Ramos (cell line): ENCODE results near the gene APOBEC3F.

Experiments used
- in situ Hi-C: fragments of 300-500 bp; cut with MboI; formaldehyde crosslinking; loops from one replicate; pipeline ENCODE4 v1.14.3; 2022; ENCODE audit warnings: low sequenced_read_pairs; ENCODE audit not compliant: unreplicated experiment

Gene APOBEC3F

DNA sequence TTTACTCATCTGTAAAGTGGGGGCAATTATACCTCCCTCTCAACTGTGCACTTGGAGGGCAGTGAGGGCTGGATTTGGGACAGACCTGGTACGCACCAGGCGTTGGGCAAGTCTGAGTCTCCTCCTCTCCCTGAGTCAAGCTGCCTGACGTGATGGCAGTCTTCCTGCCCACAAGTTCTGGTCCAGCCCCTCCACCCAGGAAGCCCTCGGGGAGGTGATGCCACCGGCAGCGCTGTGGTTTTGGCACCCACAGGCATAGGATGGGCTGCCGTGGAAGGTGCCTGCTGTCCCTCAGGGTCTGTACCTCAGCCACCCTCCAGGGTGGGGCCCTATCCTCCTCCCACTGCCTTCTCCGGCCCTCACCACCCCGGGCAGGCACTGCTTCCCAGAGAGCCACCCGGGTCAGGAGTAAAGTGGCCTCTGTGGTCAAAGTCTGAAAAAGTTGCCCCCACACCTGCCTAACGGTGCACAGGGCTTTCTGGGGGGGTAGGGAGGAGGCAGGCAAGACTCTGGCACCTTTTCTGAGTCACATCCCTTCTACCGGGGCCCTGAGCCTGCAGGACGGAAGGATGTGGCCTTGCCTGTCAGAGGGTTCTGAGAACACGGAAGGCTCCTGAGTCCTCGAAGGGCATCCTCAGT lies 49.9 kb downstream of the APOBEC3F start:
- in situ Hi-C loops: no loop called here

GRCh38 chr22:39091126-39092081 lies 50.7 kb downstream of the APOBEC3F start:
- in situ Hi-C loops: no loop called here

DNA sequence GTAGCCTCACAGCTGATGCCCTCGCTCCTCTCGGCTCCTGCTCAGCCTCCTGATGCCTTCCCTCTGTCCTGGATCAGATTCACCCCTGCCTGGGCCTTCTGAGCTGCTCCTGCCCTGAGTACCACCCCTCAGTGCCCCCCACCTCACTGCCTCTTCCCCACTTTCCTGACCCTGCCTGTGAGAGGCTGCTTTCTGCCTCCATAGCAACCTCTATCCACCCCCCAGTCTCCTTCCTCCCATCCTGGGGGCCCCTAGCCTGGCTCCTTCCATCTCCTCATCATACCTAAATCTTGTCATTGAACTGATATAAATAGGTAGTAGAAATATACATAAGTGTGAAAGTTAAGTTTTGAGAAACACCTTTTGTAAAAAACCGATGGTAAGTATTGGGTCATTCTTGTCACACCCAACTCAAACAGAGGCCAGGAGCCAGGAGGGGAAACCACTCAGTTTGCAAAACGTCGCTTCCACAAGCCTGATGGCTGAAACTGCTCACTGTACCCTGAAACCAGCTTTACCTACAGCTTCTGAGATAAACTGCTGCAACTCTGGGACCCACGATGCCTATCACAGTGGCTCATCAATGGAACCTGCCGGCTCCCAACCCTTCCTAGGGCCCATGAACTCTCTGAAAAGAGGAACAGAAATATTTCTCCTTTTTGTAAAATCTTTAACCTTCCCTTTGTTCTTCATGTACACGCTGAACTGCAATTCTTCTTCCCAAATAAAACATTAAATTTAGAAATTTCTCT lies 51.6 kb downstream of the APOBEC3F start:
- in situ Hi-C loops: no loop called here

DNA sequence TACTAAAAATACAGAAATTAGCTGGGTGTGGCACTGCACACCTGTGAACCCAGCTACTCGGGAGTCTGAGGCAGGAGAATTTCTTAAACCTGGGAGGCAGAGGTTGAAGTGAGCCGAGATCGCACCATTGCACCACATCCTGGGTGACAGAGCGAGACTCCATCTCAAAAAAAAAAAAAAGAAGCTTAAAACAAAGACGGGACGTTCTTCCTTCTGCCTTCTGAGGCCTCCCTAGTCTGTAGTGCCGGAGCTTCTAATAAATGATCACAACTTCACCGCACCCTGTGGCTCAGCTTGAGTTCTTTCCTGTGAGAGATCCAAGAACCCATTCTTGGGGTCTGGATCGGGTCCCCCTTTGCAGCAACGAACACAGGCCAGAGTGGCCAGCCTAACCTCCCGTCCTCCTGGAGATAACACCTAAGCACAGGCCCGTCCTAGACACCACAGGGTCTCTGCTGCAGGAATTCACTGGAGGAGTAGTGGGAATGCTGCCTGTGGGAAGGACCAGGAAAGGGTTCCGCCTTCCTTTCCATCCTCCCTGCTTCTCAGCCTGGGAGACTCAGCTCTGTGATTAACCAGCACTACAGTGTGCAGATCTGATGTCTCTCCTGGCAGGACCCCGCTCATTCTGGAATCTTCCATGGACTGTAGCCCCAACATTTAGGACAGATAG lies 54.2 kb downstream of the APOBEC3F start:
- in situ Hi-C loops: no loop called here

DNA sequence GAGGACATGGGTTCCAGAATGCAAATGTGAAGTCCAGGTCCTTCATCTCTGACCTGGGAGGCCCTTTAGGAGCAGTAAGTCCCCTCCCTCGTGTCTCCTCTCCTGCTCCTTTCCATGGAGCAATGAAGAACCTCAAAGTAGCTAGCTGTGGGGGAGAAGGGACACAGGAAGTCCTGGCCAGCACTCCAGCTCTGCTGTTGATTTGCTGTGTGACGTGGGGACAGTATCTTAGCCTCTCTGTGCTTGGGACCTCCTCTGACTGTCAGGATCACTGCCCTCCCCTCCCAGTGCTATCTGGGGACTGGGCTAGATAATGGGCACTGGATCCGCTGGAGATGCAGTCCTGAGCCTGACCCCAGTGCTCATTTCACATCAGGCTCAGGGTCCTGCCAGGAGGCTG lies 55.3 kb downstream of the APOBEC3F start:
- in situ Hi-C loops: no loop called here

- in situ Hi-C loops: no loop called here
Measured at GRCh38 chr22:39097098-39098020, 56.7 kb downstream of the APOBEC3F start, which contains the start of gene APOBEC3H. Gene APOBEC3H (plus strand): TSS chr22:39097244. CDS start chr22:39100279, 3,035 bp downstream.

GRCh38 chr22:39098026-39098425 lies 57.4 kb downstream of the APOBEC3F start:
- in situ Hi-C loops: no loop called here

DNA sequence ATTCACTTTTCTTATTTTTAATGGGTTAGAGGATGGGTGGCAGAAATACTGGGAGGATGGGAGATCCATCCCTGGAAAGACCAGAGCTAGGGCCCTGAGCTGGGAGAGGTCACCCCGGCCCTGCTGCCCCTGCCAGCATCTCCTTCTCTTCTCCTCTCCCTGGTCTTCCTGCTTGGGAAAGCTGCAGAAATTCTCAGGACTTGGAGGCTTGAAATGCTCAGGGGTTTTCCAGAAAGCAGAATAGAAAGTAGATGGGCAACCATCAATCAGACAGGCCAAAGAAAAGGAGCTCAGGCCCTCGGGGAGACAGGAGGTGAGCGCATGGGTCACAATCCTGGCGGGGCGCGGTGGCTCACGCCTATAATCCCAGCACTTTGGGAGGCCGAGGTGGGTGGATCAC lies 57.9 kb downstream of the APOBEC3F start:
- in situ Hi-C loops: no loop called here

GRCh38 chr22:39101226-39101625 lies 60.6 kb downstream of the APOBEC3F start:
- in situ Hi-C loops: no loop called here

- in situ Hi-C loops: no loop called here
Measured at GRCh38 chr22:39103431-39103830, 62.8 kb downstream of the APOBEC3F start.
